Endometrial microvascular endothelial cells (primary cell): Measurements from ENCODE around the gene NDUFA13. TPM values are rescaled to one million over a fixed set of nuclear protein-coding genes. Genes with fewer than 3 reads are reported as not detected.
"Not testable (repeated sequence)": the region's sequence is repeated elsewhere in the genome, so short reads cannot be mapped to it uniquely, and the experiment has no call there.

Experiments
- in situ Hi-C: cut with HindIII; loops from 2 replicates; pipeline ENCODE4 v1.10.0; 2017; ENCODE audit warnings: low sequenced_read_pairs, low pct_unique_long_range_greater_than_20kb; ENCODE audit errors: inconsistent ontology term
- total RNA-seq: library from RNA; depleted of rRNA; stranded (reverse); fragments of >200 nt; gene quantifications from one replicate; pipeline ENCODE4 v1.2.3, GENCODE V29; 2015; ENCODE audit errors: inconsistent ontology term

NDUFA13 gene
- total RNA-seq = 2.9 TPM

GRCh38 chr19:19515642-19516519, at the start of gene NDUFA13:
TSS of gene NDUFA13 (plus strand) at chr19:19516225. CDS start at chr19:19516239, 14 bp downstream.
- in situ Hi-C loops = no loop called here

- in situ Hi-C loops = no loop called here
Measured at GRCh38 chr19:19468424-19469050, 47.5 kb upstream of the NDUFA13 start.

DNA sequence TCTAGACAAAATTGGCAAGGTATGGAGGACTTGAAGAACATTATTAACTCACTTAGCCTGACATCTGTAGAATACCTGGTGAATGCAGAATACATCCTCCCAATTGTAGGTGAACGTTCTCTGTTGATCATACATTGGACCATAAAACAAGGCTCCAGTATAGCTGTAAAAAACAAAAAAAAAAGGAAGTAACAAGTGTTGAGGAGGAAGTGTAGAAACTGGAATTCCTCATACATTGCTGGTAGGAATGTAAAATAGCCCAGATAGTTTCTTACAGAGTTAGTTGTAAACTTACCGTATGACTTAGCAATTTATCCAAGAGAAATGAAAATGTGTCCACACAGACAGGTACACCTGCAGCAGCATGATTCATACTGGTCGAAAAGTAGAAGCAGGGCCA, 45.4 kb upstream of the NDUFA13 start:
- in situ Hi-C loops = no loop called here

GRCh38 chr19:19471682-19472081, 44.3 kb upstream of the NDUFA13 start:
- in situ Hi-C loops = no loop called here

- in situ Hi-C loops = not testable (repeated sequence)
Measured at GRCh38 chr19:19472106-19472505, 43.9 kb upstream of the NDUFA13 start.

GRCh38 chr19:19475015-19475765, 40.8 kb upstream of the NDUFA13 start:
- in situ Hi-C loops = no loop called here

DNA sequence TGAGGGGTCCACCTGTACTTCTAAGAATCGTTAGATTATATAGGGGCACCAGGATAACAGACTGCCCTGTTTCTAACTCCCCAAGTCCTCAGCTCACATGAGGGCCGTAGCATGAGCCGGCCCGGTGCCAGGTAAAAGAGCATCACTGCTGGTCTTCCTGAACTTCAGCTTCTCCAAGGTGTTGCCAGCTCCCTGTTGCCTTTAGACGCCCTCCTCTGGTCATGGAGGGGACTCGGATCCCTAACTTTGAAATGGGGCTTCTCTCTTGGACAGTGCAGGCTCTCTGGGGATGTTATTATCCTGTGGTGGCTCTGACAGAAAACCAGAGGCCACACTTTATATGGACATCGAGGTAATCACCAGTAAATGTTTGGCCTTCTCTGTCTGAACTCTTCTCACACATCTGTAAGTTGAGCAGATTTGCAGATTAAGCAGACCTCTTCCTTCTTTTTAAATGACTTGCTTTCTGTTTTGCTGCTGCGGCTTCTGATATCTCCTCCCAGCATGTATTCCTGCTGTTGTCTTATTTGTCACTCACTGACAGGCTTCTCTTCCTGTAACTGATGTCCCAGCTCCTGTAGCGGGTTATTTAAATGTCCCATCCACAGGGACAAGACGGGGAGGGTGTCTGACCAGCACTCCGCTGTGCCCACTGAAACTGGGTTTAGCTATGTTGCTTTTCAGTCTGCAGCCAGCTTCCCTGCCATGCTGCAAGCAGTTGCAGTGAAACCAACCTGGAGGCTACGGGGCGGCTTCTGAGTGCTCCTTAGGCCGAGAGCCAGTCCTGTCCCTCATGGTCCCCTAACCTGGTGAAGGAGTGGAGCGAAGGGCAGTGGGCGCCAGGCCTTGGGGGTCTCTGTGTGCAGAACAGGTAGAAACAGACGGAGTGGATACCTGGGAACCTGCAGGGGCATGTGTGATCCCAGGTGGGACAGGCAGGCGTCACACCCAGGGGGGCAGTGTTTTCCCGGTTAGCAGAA, 39.9 kb upstream of the NDUFA13 start:
- in situ Hi-C loops = no loop called here

DNA sequence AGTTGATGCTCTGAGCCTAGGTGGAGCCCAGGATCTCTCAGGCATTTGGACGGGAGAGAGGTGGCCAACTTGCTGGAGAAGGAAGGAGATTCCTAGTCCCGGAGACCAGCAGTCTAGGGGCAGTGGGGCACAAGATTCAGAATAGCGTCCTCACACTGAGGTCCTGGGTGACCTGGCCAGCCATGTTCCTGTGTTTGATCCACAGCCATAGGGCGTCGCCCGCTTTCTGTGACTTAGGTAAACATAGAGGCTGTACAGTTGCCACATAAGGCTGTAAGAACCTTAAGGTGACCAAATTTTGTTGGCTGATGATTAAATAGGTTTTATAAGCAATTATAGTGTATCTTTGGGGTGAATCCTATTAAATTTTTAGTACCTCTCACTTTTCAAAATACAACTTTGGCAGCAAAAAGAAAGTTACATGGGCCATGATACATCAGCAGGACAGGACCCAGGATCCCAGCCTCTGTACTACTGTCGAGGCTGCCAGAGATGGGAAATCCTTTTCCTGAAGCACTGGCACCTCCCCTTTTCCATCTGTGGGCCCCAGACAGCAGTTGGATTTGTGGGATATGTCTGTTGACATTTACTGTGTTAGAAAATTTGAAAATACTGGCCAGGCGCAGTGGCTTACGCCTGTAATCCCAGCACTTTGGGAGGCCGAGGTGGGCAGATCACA, 38.2 kb upstream of the NDUFA13 start:
- in situ Hi-C loops = no loop called here

- in situ Hi-C loops = no loop called here
Measured at GRCh38 chr19:19480688-19481087, 35.3 kb upstream of the NDUFA13 start.

DNA sequence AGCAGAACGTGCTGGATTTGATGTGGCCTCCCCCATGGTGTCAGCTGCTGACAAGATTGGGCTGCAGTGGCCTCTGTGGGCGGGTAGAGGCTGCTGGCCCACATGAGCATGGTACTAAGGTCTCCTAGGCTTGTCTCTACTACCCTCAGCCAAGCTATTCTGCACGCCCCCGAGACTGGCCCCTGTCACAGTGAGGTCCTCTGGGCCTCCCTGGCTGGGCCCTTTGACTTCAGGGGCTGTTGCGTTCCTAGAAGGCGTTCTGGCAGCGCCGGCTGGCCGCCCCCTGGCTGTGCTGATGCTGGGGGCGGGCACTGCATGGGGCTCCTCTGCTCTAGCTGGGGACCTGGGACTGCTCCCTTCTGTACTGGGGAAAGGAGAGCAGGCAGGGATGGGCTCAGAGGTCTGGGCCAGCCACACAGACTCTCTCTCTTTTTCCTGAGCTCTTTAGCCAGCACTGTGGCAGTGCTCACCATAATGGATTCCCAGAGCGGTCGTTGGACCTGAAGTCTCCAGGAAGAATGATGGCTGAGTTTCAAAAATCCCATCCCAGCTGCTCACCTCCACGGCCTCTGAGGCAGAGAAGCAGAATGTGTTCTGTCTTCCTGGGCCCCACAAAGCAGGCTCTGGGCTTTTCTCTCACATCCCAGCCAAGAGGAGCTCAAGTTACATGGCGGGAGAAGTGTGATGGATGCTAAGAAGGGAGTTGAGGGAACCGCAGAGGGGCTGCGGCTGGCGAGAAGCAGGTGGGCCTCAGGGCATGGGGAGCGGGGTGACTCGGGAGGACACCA, 33.0 kb upstream of the NDUFA13 start:
- in situ Hi-C loops = no loop called here

- in situ Hi-C loops = no loop called here
Measured at GRCh38 chr19:19485161-19485997, 30.6 kb upstream of the NDUFA13 start.

GRCh38 chr19:19485998-19486290, 30.1 kb upstream of the NDUFA13 start:
- in situ Hi-C loops = no loop called here

GRCh38 chr19:19486343-19487076, 29.5 kb upstream of the NDUFA13 start:
- in situ Hi-C loops = no loop called here

- in situ Hi-C loops = no loop called here
Measured at GRCh38 chr19:19487077-19487949, 28.7 kb upstream of the NDUFA13 start.
